Left renal pelvis (tissue), 4 donors: ENCODE results near the gene CCIN. TPM values are rescaled to one million over a fixed set of nuclear protein-coding genes. Genes with fewer than 3 reads are reported as not detected.

ENCODE experiments used
- DNase-seq, 4 donors: peaks; one replicate each; pipeline ENCODE4 v3.0.0-alpha.2; 2013; ENCODE audit warnings: low read depth in 4 of 4, low spot score in 3 of 4
- polyA plus RNA-seq, 4 donors: library from polyadenylated mRNA; unstranded; fragments of 120-200 nt; gene quantifications; one replicate each; pipeline ENCODE4 v1.2.1, GENCODE V29; 2013; ENCODE audit not compliant: insufficient read length in 4 of 4

CCIN gene
- polyA plus RNA-seq, 4 donors, result 0.36 to 0.55 (median 0.50) TPM

GRCh38 chr9:36140086-36141084, 28.8 kb upstream of the CCIN start:
- DNase-seq, result no peak

- no peak for DNase-seq
Observed at GRCh38 chr9:36141288-36141687, 27.9 kb upstream of the CCIN start.

GRCh38 chr9:36141761-36142160, 27.4 kb upstream of the CCIN start:
- no peak for DNase-seq

- DNase-seq, result no peak
Observed at GRCh38 chr9:36142510-36143244, 26.5 kb upstream of the CCIN start.

GRCh38 chr9:36143245-36143641, 25.9 kb upstream of the CCIN start:
- no peak for DNase-seq

GRCh38 chr9:36144309-36145232, 24.6 kb upstream of the CCIN start:
- DNase-seq, result no peak

GRCh38 chr9:36145970-36146369, 23.2 kb upstream of the CCIN start:
- no peak for DNase-seq

- no peak for DNase-seq
Observed at GRCh38 chr9:36146651-36147050, 22.5 kb upstream of the CCIN start.

- DNase-seq, result no peak
Observed at GRCh38 chr9:36147441-36148175, 21.6 kb upstream of the CCIN start.

GRCh38 chr9:36148311-36149051, 20.7 kb upstream of the CCIN start:
- no peak for DNase-seq

- no peak for DNase-seq
Observed at GRCh38 chr9:36149197-36149596, 20.0 kb upstream of the CCIN start.

GRCh38 chr9:36150574-36151315, 18.4 kb upstream of the CCIN start:
- no peak for DNase-seq

- DNase-seq, result no peak
Observed at GRCh38 chr9:36151316-36152210, 17.6 kb upstream of the CCIN start.

- no peak for DNase-seq
Observed at GRCh38 chr9:36152741-36153438, 16.3 kb upstream of the CCIN start.

GRCh38 chr9:36153746-36154145, 15.4 kb upstream of the CCIN start:
- DNase-seq, result no peak

GRCh38 chr9:36154331-36154952, 14.7 kb upstream of the CCIN start:
- DNase-seq, result peak; percentile 60 to 70 (median 66)
